Fibroblast of mammary gland (primary cell): ENCODE data around the gene EXOC7.

Source experiments
- DNase-seq: peaks from one replicate; pipeline ENCODE4 v3.0.0-alpha.2; 2010; ENCODE audit warnings: low read depth
- H3K4me3 ChIP-seq: 2 replicates; pipeline ENCODE4 v1.5.1; 2011; ENCODE audit warnings: low read depth, mild to moderate bottlenecking, low read length, moderate library complexity; ENCODE audit not compliant: control insufficient read depth
- CTCF ChIP-seq: conservative IDR thresholded peaks from 2 replicates; pipeline ENCODE4 v1.5.1; 2011; ENCODE audit warnings: low read depth, low read length, inconsistent platforms; ENCODE audit not compliant: control insufficient read depth, insufficient read depth

Gene EXOC7

GRCh38 chr17:76149214-76149613 lies 45.6 kb upstream of the EXOC7 start:
- H3K4me3 ChIP-seq: no peak overlapping the region
- TF ChIP-seq CTCF: no peak
- no peak for DNase-seq

GRCh38 chr17:76148015-76148326 lies 44.4 kb upstream of the EXOC7 start:
- H3K4me3 ChIP-seq: no peak overlapping the region
- no peak for DNase-seq
- no peak for TF ChIP-seq CTCF

- peak; percentile 38 for DNase-seq
- peak; percentile 63 for TF ChIP-seq CTCF
- H3K4me3 ChIP-seq: no peak overlapping the region
Observed at GRCh38 chr17:76147211-76148014, 43.8 kb upstream of the EXOC7 start.

- peak; percentile 5 for DNase-seq
- no peak overlapping the region for H3K4me3 ChIP-seq
- TF ChIP-seq CTCF: no peak
Observed at GRCh38 chr17:76146053-76146851, 42.7 kb upstream of the EXOC7 start.

- H3K4me3 ChIP-seq: no peak overlapping the region
- DNase-seq: no peak
- no peak for TF ChIP-seq CTCF
Observed at GRCh38 chr17:76145231-76146052, 41.9 kb upstream of the EXOC7 start.

GRCh38 chr17:76142585-76143041 lies 39.0 kb upstream of the EXOC7 start:
- no peak overlapping the region for H3K4me3 ChIP-seq

More at GRCh38 chr17:76142585-76143041, 39.0 kb upstream of the EXOC7 start:
- TF ChIP-seq CTCF: no peak
- no peak for DNase-seq
